ENCODE data around the gene SLC24A5.

SLC24A5 gene

DNA sequence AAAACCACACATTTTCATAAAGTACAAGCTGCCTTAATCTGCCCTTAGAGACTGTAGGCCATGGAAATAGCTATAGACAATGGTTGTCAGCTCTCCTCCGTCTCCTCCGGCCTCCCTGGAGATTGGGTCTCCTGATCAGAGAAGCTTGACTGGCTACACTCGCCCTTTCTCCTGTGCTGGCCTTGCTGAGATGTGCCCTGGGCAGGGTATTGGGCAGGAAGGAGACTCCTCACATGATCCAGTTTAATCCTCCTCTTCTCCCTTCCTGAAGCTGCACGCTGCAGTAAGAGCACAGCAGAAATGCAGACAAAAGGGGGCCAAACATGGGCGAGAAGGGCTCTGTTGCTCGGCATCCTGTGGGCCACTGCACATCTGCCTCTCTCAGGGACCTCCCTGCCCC, at the start of gene SLC24A5:
SLC24A5 (plus strand) TSS at position 246 of the 400 bp plus-strand sequence; CDS start at position 301, 55 bp downstream.
- no peak for DNase-seq

DNA sequence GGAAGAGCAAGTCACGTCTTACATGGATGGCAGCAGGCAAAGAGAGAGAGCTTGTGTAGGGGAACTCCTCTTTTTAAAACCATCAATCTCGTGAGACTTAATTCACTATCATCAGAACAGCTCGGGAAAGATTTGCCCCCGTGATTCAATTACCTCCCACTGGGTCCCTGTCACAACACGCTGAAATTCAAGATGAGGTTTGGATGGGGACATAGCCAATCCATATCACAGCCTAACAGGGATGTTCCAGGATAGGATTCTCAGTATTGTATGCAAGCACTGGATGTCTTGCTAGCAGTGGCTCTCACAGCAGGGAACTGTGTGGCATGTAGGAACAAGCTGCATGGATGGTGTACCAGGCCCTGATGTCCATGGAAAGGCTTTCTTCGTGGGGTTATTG, 47.8 kb upstream of the SLC24A5 start:
- no peak for DNase-seq

DNA sequence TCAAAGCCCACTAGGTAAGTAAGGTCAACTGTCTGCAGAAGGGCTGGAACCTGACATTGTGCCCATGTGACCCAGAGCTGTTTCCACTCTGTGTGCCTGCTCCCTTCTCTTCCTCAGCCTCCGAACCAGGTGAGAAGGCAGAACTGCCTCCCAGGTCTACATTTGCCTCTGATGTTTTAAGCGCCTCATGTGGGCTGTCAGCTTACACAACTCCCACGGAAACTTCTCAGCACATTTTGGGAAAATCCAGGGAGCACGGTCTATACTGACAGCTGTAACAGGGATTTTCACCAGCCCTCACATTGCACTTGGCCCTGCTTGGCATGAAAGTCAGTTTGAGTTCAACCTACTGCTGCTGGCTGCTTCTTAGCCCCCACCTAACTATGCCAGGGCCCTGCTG, 46.9 kb upstream of the SLC24A5 start:
- DNase-seq, result no peak

DNA sequence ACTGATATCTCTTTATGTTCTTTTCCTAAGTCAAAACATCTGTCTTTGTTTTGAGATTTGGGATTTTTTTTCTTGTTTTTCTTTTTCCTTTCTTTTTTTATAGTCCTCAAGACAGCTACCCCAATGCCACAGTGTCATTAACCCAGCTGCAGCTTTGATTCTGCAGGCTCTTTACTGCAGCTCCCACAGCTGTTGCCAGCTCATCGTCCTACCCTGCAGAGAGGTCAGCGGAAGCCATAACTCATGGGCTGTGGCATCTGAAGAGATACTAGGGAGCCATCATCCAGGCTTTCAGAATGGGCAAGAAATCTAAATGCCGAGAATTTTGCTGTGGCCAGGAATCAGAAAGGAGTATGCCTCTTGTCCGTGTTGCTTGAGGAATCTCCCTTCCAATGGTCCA, 44.3 kb upstream of the SLC24A5 start:
- DNase-seq, result no peak

DNA sequence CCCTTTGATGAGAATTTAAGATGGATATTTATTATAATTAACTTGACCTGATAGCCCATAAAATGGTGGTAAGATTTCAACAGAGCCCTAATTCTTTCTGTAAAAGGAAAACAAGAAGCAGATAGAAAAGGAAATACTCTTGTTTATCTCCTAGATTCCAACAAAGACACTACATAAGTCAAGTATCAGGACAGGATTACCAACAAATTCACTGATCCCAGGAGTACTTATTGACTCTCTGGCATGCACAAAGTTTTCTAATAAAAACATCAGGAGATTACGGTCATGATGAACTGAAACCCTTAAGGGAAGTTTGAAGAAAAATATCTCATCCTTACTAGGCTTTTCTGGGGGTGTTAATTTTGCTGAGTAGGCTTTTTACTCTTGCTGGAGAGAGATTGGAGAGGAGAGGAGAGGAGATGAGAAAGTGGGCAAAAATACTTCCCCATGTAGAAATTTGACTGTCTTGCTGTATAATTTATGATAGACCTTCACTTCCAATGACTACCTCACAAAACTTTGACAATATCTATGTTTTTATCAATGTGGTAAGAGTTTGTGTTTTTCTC, 43.1 kb upstream of the SLC24A5 start:
- no peak for DNase-seq

DNA sequence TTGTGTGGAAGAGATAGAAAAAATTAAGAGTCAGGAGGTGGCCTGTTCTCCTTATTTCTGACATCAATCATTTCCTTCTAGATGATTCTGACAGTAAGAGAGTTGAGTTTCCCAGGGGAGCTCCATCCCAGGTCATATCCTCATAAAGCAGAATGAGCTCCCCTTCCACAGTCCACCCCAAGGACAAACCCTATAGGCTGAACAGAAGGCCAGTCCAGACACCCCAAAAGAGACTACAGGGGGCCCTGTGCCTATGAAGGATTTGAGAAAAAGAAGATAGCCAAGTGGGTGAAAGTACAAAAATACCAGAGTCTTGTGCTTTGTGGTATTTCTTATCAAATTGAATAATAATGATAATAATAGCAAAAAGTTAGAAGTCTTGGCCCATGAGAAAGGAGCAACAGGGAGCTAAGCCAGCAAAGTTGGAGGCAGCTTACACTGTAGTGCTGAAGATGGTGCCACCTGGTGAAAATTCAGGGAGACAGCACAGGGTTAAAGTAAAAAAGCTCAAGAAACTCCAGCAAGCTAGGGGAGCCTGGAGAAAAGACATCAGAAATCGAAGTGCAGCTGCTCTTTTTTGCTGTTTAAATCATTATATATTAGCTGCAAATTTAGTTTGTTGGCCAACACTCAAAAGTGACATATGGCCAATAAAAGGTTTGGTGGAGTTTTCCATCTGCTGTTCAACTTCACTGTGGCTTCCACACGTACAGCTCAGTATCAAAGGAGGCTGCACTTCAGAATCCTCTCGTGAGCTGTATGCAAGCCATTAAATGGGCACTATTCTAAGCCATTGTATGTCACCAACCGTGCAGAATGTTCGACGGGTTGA, 35.8 kb upstream of the SLC24A5 start:
- DNase-seq, result peak in 2 of 3 donors; percentile 1 to 2

DNA sequence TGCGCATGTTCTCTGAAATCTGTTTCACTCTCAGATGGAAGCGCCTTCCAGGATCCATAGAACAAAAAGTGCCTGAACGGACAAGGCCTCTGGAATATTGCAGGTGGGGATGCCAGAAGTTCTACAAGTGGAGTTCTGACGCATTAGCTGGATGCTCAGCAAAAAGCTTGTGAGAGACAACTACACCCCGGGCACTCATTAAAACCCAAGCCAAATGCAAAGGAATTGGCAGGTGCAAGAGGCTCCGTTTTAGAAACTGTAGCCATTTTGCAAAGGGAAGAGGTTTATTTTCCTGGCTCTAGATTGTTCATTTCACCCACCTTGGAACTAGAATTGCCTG, 35.2 kb upstream of the SLC24A5 start:
- no peak for DNase-seq

DNA sequence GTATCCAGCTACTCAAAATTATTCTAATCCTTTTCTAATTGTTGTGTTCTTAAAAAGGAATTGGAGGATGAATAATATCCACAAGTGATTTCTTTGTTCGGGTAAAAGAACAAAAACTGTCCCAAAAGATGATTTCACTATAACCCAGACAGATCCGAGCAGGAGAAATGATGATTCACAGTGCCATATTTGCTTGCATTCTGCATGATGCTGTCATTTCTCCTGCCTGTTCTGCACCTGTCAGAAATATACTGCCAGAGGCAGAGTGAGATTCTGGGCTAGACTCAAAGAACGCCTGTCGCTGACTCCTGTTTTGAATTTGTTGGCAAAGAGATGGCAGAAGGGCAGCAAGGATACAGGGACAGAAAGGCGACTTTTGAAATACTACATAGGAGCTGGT, 34.7 kb upstream of the SLC24A5 start:
- no peak for DNase-seq

DNA sequence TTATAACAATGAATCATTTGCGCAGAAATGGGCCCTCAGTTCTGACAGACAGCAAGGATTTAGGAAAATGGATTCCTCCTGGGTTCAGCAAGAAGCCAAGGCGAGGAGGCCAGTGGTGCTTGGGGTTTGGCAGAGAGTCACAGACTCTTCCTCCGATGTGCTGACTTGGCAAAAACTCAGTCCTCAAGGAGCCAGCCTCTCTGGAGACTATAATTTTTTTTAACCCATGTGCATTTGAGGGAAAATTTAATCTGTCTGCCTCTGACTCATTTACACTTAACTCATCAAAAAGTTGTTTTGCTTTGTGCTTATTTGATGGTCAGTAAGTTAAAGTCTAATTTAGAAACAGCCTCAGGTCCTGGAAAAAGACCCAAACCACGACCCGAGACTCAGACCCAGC, 34.2 kb upstream of the SLC24A5 start:
- DNase-seq, result no peak

DNA sequence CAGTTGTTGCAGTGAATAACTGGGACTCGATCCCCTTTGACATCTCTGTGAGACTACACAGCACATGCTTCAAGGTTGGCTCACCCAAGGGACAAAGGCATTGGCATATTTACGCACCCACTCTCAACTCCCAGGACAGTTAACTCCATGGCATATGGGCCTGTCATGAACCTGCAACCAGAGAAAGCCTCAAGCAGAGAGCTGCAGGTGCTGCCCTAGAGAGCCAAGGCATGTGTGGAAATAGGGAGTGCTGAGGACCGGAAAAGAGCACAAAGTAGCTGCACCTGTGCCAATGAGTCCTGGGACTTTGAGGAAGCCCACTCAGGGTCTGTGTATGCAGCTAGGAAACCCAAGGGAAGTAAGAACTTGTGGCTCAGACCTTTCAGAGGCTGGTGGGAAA, 32.9 kb upstream of the SLC24A5 start:
- no peak for DNase-seq

DNA sequence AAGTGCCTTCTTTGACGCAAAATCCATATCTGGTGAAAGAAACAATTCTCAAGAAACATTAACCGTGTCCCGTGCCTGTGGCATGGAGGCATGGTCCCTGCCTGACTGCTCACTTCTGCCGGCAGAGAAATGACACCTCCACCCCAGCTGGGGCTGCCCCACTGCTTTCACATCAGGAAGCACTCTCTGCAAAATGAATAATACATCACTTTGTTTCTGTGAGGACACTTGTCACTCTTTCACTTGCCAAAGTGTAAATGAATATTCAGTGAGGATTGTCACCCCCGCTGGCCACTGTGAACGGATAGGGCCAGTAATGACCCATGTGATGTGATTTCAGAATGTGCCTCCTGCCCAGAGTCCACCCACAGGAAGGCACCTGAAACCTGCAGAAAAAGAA, 31.1 kb upstream of the SLC24A5 start:
- no peak for DNase-seq

DNA sequence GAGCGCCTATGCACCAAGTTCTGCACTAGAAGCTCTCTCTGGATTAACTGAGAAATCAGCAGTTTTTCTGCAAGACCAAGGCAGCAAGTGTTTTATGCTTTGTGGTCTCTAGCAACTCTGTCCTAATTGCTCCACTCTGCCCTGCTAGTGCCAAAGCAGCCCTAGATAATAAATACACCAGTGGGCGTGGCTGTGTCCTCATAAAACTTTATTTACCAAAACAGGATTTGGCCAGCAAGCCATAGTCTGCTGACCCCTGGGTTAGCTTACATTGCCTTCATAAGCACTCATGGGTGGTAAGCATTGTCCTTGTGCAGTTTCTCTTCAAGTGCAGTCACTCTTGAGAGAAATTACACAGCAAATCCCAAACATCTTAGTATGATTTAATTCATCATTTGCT, 30.7 kb upstream of the SLC24A5 start:
- no peak for DNase-seq

DNA sequence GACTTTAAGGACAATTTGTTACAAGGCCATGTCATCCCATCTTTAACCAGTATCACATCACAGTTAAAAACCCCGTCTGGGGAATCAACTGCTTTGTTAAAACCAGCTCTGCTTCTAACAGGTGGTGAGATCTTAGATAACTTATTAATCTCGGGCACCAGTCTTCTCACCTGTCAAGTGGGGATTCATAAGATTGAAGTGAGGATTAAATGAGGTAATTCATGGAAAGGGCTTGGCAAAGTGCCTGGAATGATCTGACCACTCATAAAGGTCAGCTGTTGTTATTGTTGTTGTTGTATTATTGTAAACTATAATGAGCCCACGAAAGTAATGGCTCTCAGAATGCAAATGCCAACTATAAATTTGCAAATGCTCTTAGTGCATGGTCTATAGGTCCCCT, 30.1 kb upstream of the SLC24A5 start:
- DNase-seq, result no peak

DNA sequence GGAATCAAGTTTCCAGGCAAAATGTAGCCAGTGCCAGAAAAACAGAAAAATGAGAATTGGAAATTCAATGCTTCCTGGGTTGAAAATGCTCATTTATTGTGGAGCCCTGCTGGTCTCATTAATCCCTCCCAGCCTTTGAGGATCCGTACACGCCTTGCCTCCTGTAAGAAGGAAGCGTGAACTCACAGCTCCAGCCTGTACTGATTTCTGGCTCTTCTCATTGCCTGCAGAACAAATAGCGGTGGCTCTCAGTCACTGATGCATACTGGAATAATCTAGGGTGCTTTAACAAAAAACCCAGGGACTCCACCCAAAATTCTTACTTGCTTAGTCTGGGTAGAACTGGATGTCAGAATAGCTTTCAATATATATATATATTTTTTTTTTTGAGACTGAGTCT, 29.3 kb upstream of the SLC24A5 start:
- no peak for DNase-seq

DNA sequence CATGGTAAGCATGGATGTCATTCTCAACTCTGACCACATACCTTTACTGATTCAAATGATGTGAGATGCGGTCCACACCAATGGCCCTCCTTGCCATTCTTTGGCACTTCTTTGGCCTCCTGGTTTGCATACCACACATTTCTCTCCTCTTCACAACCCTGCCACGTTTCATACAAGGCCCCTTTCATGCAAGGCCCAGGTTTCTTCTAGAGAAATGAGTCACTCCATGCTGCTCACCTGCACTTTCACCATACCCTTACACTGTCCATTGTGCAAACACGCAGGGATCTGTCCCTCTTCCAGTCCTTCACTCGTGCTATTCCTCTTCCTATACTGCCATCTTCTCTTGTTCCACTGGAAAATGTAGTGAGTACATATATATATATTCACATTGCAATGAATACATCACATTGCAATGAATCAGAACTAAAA, 24.4 kb upstream of the SLC24A5 start:
- no peak for DNase-seq

DNA sequence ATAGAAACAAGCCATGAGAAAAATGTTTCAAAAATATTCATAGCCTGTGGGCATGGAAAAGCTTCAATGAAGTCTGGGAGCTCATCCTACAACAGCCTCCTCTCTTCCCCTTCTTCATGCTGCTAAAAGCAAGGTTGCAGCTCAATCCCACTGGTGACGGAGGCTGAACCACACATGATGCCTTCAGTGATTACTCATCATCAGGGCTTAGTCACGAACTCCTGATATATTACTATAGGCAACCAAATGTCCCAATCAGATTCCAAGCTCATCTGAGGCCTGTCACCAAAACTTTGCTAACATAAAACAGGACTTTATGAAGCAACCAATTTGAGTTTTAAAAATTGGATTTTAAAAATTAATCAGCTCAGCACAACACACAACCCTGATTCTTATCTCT, 24.0 kb upstream of the SLC24A5 start:
- peak; percentile 7 to 29 (median 12) for DNase-seq

DNA sequence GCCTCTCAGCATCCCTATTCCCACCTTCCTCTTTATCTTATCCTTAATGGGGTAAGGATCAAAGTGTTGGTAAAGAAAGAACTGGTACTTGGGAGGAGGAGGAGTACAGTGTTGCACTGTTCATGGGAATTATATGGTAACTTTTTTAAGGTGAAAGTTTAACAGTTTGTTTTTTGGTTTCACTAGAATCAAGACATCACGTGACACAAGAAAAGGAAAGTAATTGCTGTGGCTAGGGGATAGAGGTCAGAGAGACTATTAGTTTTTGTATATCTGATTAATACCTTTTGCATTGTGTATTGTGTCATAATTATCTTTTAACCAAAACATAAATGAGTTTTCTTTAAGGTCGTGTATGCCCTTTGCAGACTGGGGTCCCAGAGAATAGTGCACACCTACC, 23.5 kb upstream of the SLC24A5 start:
- no peak for DNase-seq

DNA sequence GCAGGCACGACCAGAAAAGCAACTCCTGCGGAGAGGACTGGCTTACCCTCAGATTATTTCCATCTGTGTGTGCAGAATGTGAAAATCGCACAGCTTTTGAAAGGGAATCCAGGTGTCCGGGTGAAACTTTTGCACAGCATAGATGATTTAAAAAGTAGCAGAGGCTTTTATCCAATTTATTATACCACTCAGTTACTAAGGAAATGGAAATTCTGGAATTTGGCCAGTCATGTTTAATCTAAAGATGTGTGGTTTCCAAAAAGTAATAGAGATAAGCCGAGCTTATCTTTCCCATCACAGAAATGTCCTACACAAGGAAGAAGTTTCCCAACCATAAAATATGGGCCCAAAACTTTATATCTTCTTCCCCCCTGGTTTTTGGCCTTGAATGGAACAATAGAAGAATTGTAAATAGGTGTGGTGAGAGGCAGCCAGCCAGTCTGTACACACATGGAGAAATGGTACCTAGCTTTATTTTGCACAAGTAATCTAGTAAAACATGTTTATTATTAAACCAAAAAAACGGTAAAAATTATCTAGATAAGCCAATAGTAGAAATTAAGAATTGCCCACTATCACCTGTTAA, 19.3 kb upstream of the SLC24A5 start:
- DNase-seq, result no peak

DNA sequence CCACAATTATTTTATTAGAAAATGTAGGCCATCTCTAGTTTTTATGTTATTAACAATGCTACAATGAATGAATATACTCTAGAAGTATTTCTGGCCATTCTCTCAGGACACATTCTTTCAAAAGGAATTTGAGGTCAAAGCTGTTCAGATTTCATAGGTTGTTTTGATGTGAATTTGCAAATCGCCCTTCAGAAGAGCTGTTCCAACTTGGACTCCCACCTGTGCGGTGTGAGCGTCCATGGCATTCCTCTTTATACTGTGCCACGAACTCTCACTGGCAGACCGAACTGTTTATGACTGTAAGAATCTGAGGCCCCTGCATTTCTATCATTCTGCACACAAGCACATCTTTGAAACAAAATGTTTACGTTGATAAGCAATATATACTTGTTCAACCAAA, 18.6 kb upstream of the SLC24A5 start:
- no peak for DNase-seq

DNA sequence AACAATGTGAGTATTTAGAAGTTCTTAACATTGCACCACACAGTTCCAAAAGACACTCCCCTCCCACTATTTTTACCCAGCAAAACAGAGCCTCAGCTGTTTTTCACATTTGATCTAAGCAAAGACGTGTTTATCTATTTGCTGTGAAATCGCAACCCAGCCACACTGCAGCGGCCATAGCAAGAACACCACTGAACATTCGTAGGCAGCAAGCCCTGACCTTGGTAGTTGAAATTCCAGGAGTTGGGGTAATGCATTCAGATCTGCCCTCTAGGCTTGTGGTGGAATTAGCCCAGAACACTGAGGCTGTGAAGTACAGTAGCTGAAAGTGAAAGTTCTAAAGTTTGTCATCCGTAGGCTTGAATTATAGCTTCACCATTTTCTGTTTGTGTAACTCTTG, 17.1 kb upstream of the SLC24A5 start:
- DNase-seq, result no peak

DNA sequence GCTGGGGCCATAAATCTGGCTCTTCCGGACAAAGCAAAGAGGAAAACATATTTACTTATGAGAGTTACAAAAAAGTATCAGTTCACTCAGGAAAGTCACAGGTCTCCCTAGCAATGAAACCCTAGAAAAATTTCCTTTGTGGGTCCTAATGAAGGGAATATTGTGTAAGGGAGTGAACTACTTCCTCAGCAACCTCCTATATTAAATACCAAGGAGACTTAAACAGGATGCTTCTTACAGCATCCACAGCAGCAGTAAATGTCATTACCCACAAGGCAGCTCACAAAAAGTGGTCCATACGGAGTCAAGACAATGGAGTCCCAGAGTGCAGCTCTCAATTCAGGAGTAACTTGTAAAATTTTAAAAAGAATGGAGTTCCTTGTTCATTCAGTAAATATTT, 14.9 kb upstream of the SLC24A5 start:
- DNase-seq, result no peak

DNA sequence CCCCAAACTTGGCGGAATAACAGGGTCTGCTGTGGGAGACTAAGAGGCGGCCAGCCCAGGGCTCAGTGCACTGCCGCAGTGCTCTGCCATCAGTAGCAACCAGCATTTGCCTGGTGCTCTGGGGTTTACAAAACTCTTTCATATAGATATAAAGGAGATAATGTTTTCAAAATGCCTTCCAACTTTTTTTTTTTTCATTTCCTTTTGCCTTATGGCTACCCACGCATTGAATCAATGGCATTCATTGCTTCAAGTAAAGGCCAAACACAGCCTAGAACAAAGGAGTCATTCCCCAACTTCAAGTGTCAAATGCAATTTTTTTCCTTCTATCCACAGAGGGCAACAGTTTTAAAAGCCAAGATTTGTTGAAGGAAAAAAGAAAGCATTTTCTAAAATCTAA, 11.6 kb upstream of the SLC24A5 start:
- no peak for DNase-seq

DNA sequence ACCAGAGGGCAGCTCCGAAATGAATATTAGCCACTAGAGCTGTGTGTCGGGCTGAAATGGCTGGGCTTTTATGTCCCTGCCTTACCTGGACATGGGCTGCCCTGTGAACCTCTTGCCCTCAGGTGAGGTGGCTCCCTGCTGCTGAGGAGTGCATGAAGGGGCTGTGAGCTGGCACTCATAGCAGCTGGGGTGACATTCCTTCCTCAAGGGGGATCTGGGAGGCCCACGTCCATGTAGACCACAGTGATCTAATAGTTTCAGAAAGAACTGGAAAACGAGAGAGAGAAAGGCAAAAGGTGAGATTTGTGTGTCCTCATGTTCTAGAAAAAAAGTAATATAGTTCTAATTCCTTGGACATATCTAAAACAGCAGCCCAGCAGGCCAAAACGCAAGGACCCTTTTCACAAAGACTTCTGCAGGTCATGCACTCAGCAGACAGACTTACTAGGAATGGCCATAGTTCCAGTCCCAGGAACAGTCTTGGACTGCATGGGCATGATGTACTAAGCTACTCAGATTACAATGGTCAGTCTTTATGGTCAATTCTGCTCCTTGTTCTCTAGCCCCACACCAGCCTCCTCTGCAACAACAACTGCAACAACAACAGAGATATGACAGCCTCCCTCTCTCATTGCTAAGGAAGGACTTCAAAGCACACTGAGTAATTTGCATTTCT, 10.8 kb upstream of the SLC24A5 start:
- DNase-seq, result no peak

DNA sequence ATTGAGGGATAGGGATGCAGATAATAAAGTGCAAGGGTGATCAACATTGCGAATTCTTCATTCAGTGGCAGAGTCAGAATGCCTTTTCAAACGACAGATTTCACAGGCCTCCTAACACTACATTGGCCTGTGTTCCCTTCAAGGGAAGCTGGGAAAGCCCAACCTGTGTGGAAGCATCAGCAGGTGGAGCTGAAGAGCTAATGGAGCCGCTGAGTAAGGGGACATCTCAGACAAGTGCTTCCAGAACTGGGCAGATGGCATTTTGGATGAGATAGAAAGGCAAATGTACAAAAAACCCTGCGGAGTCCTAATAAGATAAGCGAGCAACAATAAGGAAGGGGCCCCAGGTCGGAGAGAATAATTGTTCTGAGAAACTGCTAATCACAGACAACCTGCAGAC, 8.5 kb upstream of the SLC24A5 start:
- DNase-seq, result no peak

Data from suppressor macrophage treated with lipopolysaccharide for 1 hour (primary cell).